ENCODE results near the gene SRSF8. TPM values are rescaled to one million over a fixed set of nuclear protein-coding genes. Genes with fewer than 3 reads are reported as not detected.

SRSF8 gene
- total RNA-seq, 1 experiment from 2014 or later = 25.1 TPM

DNA sequence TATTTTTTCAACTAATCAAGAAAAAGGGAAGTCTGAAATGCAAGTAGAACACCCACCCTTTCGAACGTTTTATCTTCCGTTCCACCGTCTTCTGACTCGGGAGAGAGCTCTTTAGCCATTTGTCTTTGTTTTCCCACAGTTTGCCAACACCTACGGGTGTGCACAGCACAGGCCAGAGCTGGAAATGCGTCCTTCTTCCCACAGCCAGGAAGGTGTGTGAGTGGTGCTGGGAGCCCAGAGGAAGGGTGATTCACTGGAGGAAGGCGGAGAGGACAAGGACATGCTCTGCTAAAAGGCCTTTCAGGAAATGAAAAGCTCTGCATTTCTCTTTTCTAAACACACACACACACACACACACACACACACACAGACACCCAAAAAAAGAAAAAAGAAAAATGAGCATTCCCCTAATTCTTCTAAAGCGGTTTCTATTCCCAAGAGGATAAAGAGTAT, 41.5 kb downstream of the SRSF8 start:
- Histone ChIP-seq H4K8ac (replicated peaks; ENCODE audit: insufficient read length, low read depth, low read length) (no peak overlapping the region), H4K5ac (ENCODE audit: insufficient read length, low read depth, low read length) (no peak overlapping the region), H3K79me2 (ENCODE audit: insufficient read depth, low read length) (no peaks in the 10 kb centered on the region), H3K79me1 (ENCODE audit: insufficient read depth, low read depth, low read length, poor library complexity, severe bottlenecking) (no peaks in the 10 kb centered on the region), H3K14ac (ENCODE audit: insufficient read depth, low read length) (no peak overlapping the region), H2BK120ac (ENCODE audit: low read depth, low read length, poor library complexity, severe bottlenecking) (no peak overlapping the region), H3K27ac (ENCODE audit: insufficient read length, low read depth, low read length) (no peak overlapping the region), H3K23ac (ENCODE audit: insufficient read length, low read depth, low read length) (no peak overlapping the region), H3K4me2 (ENCODE audit: insufficient read depth, insufficient read length, low read length) (no peak overlapping the region), H3K27me3 (ENCODE audit: insufficient read depth, low read length) (no peaks in the 10 kb centered on the region), H3K56ac (ENCODE audit: insufficient read length, low read depth, low read length) (no peak overlapping the region), H3K18ac (ENCODE audit: insufficient read length, low read depth, low read length) (no peak overlapping the region), H2AK5ac (ENCODE audit: insufficient read length, low read length) (no peak overlapping the region), H3T11ph (ENCODE audit: low read length) (no peak overlapping the region), H3K4ac (ENCODE audit: low read depth, low read length) (no peak overlapping the region), H3K23me2 (ENCODE audit: insufficient read length, low read depth, low read length, poor library complexity, severe bottlenecking) (no peaks in the 10 kb centered on the region), H2BK5ac (ENCODE audit: insufficient read length, low read length) (no peak overlapping the region), H2BK12ac (ENCODE audit: insufficient read length, low read depth, low read length) (no peak overlapping the region), H3K4me1 (ENCODE audit: insufficient read depth, low read length) (peaks cover 4% of the 10 kb centered on the region; the same call in 1 of the 2 replicates), H4K91ac (ENCODE audit: insufficient read length, low read depth, low read length) (no peak overlapping the region), H2BK20ac (ENCODE audit: low read depth, low read length, poor library complexity, severe bottlenecking) (no peak overlapping the region), H2BK15ac (ENCODE audit: low read depth, low read length) (no peak overlapping the region), H3K9me3 (ENCODE audit: control insufficient read depth, low read depth, low read length) (no peaks in the 10 kb centered on the region), H3K9ac (ENCODE audit: extremely low read depth, insufficient read length, low read length) (no peak overlapping the region), H2AFZ (ENCODE audit: low read length) (no peak overlapping the region), H4K20me1 (ENCODE audit: control insufficient read depth, insufficient read depth, insufficient read length) (no peaks in the 10 kb centered on the region)
- H3K36me3 Mint-ChIP-seq (ENCODE audit: insufficient read depth in 1 of 3, low read depth in 3 of 3) = peaks cover 0 to 2% (median 0%) of the 10 kb centered on the region in 3 experiments; a peak in 2 of 7 replicates
- no CpG with 5 or more reads among the region's 9 CpGs for WGBS (ENCODE audit: extremely low coverage, insufficient read length, low lambda C conversion rate)
- peaks cover 21 to 25% of the 10 kb centered on the region in 2 experiments for H3K4me1 Mint-ChIP-seq
- no peak overlapping the region for H3K4me3 Mint-ChIP-seq
- H3K27ac Mint-ChIP-seq = no peak overlapping the region
- DNase-seq = no peak
- H3K27me3 Mint-ChIP-seq (ENCODE audit: low read depth) = peaks cover 7% of the 10 kb centered on the region
- peaks cover 5% of the 10 kb centered on the region in 2 experiments; a peak in 4 of 5 replicates for H3K9me3 Mint-ChIP-seq
- TF ChIP-seq, protein P1, sequence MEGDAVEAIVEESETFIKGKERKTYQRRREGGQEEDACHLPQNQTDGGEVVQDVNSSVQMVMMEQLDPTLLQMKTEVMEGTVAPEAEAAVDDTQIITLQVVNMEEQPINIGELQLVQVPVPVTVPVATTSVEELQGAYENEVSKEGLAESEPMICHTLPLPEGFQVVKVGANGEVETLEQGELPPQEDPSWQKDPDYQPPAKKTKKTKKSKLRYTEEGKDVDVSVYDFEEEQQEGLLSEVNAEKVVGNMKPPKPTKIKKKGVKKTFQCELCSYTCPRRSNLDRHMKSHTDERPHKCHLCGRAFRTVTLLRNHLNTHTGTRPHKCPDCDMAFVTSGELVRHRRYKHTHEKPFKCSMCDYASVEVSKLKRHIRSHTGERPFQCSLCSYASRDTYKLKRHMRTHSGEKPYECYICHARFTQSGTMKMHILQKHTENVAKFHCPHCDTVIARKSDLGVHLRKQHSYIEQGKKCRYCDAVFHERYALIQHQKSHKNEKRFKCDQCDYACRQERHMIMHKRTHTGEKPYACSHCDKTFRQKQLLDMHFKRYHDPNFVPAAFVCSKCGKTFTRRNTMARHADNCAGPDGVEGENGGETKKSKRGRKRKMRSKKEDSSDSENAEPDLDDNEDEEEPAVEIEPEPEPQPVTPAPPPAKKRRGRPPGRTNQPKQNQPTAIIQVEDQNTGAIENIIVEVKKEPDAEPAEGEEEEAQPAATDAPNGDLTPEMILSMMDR (conservative IDR thresholded peaks at IDR 0.05) = no peak
